ENCODE data around the gene KAT2B.

The KAT2B gene

DNA sequence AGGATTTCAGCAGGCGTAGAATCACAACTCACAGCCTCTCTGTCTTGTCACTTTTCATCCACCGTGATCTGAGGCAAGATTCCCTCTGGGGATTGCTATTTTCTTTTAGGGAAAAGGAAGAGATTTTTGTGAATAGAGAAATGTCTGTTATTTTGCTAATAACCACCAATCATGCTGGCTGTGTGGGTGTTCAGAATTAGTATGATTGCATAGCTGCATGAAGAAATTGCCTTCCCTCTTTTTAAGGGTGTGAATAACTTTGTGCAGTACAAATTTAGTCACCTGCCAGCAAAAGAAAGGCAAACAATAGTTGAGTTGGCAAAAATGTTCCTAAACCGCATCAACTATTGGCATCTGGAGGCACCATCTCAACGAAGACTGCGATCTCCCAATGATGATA lies 60.8 kb downstream of the KAT2B start:
- DNase-seq: no peak

DNA sequence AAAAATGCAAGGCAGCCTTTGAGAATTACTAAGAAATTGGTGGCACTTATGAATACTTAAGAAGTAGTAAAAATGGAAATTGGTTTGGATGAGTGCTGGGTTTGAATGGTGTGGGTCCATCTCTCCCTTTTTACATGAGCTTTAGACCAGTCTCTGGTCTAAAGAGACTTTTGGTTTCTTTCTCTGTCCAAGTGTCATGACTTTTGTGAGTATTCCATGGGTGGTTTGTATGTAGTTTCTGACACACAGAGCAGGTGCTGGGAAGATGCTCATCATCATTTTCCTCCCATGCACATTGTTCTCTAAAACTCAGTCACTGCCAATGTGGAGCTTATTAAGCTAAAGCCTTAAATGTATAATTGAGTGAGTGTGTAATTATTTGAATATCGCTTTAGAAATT lies 63.5 kb downstream of the KAT2B start:
- no peak for DNase-seq

DNA sequence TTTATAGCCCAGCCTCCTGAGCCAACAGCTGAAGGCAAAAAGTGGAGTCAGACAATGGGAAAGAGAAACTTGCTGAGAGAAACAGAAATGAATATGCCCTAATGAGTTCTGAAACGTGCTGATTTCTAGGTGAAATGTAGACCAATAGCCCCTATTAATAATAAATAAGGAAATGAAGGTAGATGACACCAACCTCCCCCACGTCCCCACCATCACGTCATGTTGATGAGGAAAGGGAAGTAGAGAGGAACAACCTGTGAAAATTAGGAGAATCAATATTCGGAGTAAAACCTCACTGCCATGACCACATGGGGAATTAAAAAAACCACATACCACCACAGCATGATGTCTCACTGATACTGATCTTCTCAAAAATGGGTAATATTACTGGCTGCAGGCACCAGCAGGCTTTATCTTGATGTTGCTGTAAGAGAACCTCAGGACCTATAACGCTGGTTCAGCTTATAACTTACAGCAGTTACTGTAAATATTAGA lies 64.0 kb downstream of the KAT2B start:
- DNase-seq: no peak

DNA sequence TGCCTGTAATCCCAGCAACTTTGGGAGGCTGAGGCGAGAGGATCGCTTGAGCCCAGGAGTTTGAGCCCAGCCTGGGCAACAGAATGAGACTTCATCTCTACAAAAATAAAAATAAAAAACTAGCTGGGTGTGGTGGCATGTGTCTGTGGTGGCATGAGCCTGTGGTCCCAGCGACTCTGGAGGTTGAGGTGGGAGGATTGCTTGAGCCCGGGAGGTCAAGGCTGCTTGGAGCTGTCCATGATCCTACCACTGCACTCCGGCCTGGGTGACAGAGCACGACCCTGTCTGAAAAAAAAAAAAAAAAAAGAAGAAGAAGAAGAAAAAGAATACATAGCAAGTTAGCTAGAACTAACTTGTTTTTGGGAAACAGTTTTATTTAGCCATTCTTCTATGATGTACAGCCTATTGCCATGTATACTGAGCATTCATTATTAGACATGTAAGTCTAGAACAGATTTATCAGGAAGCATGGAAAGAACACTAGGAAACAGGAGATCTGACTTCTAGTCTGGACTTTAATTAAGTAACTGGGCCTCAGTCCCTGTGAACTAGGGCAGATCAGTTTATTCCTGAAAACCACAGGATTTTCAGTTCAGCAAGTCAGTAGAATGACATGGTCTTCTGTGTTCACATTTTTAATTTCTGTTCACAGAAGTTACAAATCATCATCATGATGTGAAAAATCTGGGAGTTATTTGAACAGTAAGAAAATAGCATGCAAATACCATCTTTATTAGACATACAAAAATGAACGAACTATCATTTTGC lies 65.5 kb downstream of the KAT2B start:
- no peak for DNase-seq

DNA sequence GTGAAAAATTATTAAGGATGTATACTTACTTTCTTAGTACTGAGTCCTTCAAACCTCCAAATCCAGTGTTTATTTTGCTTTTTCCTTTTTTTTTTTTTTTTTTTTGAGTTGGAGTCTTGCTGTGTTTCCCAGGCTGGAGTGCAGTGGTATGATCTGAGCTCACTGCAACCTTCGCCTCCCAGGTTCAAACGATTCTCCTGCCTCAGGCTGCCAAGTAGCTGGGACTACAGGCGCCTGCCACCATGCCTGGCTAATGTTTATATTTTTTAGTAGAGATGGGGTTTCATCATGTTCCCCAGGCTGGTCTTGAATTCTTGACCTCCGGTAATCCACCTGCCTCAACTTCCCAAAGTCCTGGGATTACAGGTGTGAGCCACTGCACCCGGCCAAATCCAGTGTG lies 67.5 kb downstream of the KAT2B start:
- no peak for DNase-seq

DNA sequence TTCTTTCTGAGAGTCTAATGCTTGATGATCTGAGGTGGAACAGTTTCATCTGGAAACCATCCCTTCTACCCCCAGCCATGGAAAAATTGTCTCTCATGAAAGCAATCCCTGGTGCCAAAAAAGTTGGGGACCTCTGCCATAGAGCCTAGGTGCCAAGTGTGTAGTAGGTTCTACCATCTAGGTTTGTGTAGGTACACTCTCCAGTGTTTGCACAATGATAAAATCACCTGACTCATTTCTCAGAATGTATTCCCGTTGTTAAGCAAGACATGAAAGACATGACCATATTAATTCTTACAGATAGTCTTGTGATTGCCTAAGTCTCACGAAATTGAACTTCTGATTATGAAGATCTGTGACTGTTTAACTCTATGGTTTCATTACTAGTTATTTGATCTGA lies 68.6 kb downstream of the KAT2B start:
- no peak for DNase-seq

DNA sequence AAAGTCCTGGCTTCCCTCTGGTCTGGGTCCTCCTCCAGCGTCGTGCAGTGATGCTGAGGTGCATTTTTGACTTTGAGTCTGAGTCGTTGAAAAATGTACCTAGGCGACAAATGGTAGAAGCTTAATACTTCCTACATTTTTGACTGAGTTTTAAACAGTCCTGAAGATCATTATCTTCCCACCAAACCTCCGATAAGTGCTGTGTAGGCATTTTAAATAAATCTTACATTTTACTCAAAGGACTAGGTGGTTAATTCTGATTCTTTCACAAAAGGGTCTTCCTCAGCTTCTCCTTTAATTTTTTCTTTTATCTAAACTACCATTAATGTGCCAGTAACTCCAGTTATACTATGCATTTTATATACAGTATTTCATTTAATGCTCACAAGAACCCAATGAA lies 70.6 kb downstream of the KAT2B start:
- DNase-seq: no peak

DNA sequence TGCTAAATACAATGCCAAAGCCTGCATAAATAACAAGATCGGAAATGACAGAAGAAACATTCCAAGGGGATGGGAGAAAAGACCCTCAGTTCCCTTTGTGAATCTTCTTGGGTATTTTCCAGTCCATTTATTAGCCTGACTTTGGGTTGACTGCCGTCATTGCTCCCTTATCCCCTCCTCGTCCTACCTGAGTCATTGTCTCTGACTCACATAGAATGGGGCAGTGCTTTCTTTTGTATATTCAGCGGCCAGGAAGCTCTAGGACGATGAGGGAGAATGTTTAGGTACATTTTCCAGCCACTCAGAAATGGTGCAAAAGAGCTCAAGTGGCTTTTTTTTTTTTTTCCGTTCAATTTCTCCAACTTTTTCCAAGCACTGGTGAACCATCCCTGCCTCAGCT lies 71.6 kb downstream of the KAT2B start:
- no peak for DNase-seq

DNA sequence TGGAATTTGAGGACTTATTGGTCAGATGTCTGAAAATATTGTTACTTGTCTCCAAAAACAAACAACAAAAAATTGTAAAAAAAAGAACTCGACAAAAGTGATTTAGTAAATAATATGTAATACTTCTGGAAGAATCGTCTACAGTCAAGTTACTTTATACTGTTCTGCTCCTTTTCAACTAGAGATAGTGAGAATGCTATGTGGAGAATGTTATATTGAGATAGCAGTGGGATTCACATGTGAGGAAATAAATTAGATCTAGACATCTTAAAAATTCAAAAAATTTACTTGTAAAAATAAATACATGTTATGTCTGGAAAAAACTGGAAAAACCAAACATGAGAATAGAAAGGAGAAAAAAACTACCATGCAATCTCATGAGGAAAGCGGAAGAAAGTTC lies 80.8 kb downstream of the KAT2B start:
- DNase-seq: no peak

DNA sequence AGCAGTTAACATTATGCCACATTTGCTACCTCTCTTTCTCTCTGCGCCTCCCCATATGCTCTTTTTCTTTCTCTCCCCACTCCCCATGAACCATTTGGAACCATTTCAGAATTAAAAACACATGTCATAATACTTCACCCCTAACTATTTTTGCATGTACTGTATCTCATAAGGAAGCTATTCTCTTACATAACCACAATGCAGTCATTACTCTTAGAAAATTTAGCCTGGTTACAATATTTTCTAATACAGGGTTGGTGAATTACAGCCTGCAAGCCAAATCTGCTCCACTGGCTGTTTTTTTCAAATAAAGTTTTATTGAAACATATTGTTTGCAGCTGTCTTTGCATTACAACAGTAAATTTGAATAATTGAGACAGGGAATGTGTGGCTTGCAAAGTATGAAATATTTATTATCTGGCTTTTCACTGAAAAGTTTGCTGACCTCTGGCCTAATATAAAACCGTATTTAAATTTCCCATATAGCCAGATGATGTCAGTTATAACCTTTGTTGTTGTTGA lies 82.9 kb downstream of the KAT2B start:
- no peak for DNase-seq

DNA sequence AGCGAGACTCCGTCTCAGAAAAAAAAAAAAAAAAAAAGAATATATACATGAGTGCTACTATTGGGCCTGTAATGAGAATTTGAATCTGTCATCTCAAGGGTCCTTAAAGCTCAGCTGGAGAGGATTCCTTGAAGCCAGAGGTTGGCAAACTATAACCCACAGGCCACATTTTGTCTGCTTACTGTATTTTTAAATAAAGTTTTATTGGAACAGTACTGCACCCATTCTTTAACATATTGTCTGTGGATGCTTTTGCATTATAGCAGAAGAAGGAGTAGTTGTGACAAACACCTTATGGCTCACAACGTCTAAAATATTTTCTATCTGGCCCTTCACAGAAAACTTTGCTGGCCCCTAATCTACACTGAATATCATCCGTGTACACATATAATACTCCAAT lies 85.0 kb downstream of the KAT2B start:
- no peak for DNase-seq

DNA sequence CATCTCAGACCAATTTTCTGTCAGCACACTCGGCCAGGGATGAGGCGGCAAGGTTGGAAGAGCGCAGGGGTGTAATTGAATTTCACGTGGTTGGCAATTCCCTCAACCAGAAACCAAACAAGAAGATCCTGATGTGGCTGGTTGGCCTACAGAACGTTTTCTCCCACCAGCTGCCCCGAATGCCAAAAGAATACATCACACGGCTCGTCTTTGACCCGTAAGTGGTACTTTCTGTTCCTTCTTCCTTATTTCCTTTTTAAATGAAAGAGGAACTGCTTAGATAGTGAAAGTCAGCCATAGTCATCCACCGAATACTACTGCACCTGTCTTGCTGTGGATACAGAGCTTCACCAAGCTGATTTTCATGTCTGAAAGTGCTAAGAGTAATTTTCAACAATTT lies 85.7 kb downstream of the KAT2B start:
- no peak for DNase-seq

DNA sequence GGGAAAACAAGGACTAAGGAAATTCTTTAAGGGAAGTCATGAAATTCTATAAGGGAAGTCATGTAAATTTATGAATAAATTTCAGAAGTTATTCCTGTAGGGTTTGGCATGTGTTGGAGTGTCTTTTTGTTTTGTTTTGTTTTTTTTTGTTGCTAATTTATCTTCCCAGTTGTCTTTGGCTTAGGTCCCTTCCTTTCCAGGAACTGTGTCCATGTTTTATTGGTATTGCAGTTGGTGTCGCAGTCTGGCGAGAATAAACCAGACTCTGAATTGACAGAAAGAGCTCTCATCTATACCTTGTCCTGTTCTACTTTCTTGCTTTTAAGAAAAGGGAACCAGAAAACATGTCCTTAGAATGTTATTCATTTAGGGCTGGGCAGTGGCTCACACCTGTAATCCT lies 88.1 kb downstream of the KAT2B start:
- no peak for DNase-seq

DNA sequence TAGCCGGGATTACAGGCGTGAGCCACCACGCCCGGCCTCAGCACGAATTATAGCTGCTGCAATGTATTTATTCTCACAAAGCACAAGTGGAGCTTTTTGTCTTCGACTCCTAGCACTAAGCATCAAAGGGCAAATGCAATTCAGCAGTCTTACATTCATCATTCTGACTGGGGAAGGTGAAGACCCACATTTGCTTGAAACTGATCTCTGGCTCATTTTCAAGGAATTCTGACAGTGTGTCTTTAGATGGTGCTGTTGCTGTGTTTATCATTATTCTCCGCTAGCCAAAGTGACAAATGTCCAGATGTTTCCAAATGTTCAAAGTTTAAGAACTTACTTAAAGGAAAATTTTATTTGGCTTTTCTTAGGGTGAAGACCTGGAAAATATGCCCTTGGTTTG lies 89.9 kb downstream of the KAT2B start:
- DNase-seq: no peak

DNA sequence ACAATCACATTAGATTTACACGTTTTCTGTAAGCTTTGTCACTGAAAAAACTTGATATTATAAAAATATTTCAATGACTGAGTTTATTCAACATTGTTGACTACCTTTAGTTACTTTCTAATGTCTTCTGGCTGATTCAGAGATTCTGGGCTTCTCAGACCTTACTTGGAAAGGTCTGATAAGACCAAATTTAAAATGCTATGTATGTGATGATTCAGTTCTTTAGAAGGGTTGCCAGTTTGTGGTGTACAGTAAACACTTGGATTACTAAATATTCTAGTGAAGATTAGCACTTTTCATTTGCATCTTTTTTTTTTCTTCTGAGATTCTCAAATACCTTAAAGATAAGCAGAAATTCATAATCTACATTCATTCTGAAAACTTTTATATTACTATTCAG lies 96.0 kb downstream of the KAT2B start:
- DNase-seq: no peak

DNA sequence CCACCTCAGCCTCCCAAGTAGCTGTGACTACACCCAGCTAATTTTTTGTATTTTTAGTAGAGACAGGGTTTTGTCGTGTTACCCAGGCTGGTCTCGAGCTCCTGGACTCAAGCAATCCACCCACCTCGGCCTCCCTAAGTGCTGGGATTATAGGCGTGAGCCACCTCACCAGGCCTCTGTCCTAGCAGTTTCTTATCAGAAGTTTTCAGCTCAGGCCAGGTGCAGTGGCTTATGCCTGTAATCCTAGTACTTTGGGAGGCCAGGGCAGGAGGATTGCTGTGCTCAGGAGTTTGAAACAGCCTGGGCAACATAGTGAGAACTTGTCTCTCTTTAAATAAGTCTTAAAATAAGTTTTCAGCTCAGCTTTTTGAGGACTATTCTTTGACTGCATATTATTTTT lies 97.4 kb downstream of the KAT2B start:
- no peak for DNase-seq

DNA sequence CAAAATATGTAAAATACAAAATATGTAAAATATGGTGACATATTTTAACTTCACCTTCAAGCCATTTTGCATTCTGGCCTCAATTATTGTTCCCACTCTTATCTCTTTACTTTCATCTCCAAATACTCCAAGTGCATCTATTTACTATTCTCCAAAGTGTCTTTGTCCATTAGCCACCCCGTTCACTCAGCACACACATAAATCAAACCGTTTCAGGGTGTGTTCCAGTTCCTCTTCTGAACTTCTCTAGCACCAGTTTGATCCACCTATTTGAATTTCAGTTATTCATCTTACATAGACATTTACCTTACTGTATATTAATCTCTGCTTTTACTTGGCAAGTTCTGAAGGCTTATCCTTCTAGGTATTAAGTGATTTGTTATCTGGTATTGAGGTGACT lies 100.6 kb downstream of the KAT2B start:
- no peak for DNase-seq

DNA sequence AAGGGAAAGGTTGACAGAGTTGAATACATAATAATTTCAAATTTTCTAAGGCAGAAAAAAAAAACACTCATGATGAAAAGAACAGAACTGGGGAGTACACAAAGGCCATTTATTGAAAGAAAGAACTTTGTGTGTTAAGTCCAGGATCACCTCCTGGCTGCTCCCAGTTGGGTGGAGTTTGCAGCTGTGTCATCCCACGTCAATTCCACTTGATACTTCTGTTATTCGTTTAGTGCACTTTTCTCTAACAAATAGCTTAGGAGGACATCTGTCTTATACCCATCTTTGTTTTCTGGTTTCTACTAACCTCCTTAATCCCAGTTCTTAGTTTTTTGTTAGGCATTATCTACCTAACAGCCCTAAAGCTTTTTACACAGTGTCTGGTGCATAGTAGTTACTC lies 101.1 kb downstream of the KAT2B start:
- no peak for DNase-seq

DNA sequence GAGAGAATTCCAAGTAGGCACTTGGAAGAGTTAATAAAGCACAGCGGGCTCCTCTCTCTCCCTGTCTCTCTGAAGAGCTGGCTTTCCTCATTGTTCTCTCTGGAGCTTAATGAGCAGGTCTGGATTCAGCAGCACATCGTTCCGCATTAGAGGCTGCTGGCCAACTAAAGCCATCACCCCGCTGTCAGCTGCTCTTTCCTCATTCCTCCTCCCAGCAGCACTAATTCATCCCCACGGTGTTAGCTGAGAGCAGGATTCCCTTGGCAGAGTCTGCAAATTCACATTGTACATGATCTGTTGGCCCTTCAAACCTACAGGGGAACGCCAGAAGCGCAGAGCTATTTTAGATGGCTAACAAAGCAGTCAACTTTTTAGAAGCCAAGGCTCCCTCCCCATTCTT lies 101.6 kb downstream of the KAT2B start:
- no peak for DNase-seq

DNA sequence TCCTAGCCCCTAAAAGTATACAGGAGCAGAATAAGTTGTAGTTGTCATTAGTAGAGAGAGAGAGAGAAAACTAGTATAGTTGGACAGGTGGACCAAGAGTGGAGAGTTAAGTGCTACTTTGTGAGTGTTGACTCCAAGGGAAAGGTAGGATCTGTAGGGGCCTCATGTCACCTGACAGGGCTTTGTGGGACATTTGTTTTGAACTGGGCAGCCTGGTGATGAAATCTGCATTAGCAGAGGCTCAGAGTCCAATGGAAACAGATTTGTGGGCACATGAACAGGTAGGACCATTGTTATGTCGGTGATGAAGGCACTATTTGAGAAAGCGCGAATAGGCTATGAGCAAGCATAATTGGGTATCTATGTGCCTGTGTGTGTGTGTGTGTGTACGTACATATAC lies 102.3 kb downstream of the KAT2B start:
- no peak for DNase-seq

DNA sequence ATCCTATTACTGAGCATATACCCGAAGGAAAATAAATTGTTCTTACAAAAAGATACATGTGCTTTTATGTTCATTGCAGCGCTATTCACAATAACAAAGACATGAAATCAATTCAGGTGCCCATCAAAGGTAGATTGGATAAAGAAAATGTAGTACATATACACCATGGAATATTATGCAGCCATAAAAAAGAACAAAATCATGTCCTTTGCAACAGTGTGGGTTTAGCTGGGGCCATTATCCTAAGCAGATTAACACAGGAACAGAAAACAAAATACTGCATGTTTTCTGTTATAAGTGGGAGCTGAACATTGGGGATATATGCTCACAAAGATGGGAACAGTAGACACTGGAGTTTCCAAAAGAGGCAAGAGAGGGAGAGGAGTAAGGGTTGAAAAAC lies 103.3 kb downstream of the KAT2B start:
- no peak for DNase-seq

DNA sequence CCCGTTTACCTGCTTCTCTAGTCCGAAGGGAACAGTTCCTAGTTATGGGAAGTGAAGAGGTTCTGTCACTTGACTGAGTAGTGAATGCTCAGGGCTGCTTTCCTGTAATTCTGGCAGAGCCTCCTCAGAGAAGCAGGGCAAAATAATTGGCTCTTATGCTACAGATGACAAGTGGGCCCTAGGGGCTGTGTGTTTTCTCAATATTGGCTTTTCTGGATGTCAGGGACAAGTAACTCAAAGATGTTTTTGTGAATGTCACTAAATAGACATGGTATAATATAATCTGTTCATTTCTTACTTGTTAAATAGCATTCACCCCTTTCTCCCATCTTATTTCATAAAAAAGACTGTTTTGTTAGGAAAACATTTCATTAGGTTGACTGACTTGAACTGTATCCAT lies 105.6 kb downstream of the KAT2B start:
- no peak for DNase-seq

DNA sequence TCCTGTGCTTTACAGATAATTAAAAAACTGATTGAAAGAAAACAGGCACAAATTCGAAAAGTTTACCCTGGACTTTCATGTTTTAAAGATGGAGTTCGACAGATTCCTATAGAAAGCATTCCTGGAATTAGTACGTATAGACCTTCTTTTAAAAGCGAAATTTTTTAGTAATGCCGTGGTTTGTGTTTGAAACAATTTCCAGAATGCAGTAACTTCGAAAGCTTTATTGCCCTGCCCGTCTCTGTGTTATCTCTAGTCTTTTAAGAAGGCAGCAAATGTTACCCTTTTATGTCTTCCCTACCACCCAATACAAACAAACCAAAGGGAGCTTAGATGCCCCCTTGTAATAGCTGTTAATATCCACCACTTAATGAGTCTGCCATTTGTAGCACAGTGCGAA lies 106.1 kb downstream of the KAT2B start:
- DNase-seq: no peak

DNA sequence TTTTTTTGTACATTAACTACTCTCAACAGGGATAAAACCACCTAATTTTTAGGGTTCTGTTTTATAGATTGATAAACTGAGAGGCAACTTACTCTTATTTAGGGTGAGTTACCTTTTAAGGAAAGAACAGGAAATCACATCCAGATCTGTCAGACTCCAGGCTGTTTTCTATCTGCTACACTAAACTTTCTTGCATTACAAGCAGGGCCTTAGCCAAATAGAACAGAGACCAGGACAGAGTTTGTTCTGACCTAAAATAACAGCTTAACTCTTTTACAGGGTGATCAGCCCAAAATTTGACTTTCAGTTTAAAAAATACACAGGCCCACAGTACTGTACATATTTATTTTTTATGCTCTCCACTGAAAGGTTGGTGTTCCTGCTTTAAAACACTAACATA lies 107.1 kb downstream of the KAT2B start:
- no peak for DNase-seq

DNA sequence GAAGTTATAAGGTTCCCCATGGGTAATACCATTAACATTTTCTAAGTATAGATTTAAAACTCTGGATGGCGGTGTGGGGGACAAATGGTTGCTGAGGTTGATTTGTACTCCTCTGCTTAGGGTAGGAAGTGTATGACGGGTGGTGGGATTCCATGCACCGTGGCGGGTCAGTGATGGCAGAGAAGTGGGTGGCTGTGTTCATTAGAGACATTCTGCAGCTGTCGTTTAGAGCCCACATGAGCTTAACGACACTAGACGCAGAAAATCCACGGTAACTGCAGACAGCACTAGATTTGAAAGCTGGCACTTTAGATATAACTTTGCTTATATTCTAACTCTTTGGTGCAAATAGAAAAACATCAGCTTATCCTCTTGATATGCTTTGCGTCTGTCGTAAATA lies 108.2 kb downstream of the KAT2B start:
- no peak for DNase-seq

All from NCI-H2029 treated with DMSO at 0.1 percent for 48 hours (cell line).